HG03139 (cell line): ENCODE measurements around the gene R3HDM2.

Experiments
- ATAC-seq: cut with Tn5 transposase; IDR thresholded peaks from one replicate; pipeline ENCODE4 v1.9.1; 2021; ENCODE audit not compliant: unreplicated experiment

R3HDM2 gene

GRCh38 chr12:57207731-57208630, 222.9 kb downstream of the R3HDM2 start:
- ATAC-seq, result no peak

- ATAC-seq, result no peak
Observed at GRCh38 chr12:57205931-57206330, 224.9 kb downstream of the R3HDM2 start.

GRCh38 chr12:57205186-57205585, 225.7 kb downstream of the R3HDM2 start:
- no peak for ATAC-seq

- ATAC-seq, result no peak
Observed at GRCh38 chr12:57204454-57204853, 226.4 kb downstream of the R3HDM2 start.

GRCh38 chr12:57203791-57204190, 227.1 kb downstream of the R3HDM2 start:
- no peak for ATAC-seq
